Measurements from ENCODE around the gene HOMER1.
"Not testable (repeated sequence)": the region's sequence is repeated elsewhere in the genome, so short reads cannot be mapped to it uniquely, and the experiment has no call there.

HOMER1 gene

GRCh38 chr5:79517601-79518000 lies 3.7 kb upstream of the HOMER1 start:
- DNase-seq (ENCODE audit: low read depth in 1 of 2, low spot score in 1 of 2): no peak

GRCh38 chr5:79516986-79517385 lies 3.1 kb upstream of the HOMER1 start:
- DNase-seq (ENCODE audit: low read depth in 1 of 2, low spot score in 1 of 2): no peak

- not testable (repeated sequence) for DNase-seq (ENCODE audit: low read depth in 1 of 2, low spot score in 1 of 2)
Measured at GRCh38 chr5:79516331-79516730, 2.4 kb upstream of the HOMER1 start.

- peak; percentile 70 to 80 for DNase-seq (ENCODE audit: low read depth in 1 of 2, low spot score in 1 of 2)
Measured at GRCh38 chr5:79514391-79515105, 614 bp upstream of the HOMER1 start.

GRCh38 chr5:79513308-79513703 lies 628 bp downstream of the HOMER1 start:
- DNase-seq (ENCODE audit: low read depth in 1 of 2, low spot score in 1 of 2): no peak

GRCh38 chr5:79512471-79513307 lies 1.2 kb downstream of the HOMER1 start:
- DNase-seq (ENCODE audit: low read depth in 1 of 2, low spot score in 1 of 2): no peak

- DNase-seq (ENCODE audit: low read depth in 1 of 2, low spot score in 1 of 2): no peak
Measured at GRCh38 chr5:79512049-79512448, 1.9 kb downstream of the HOMER1 start.

GRCh38 chr5:79510638-79511037 lies 3.3 kb downstream of the HOMER1 start:
- no peak for DNase-seq (ENCODE audit: low read depth in 1 of 2, low spot score in 1 of 2)

GRCh38 chr5:79509244-79509885 lies 4.6 kb downstream of the HOMER1 start:
- DNase-seq (ENCODE audit: low read depth in 1 of 2, low spot score in 1 of 2): no peak

- DNase-seq (ENCODE audit: low read depth in 1 of 2, low spot score in 1 of 2): no peak
Measured at GRCh38 chr5:79508794-79509193, 5.1 kb downstream of the HOMER1 start.

- DNase-seq (ENCODE audit: low read depth in 1 of 2, low spot score in 1 of 2): no peak
Measured at GRCh38 chr5:79508354-79508753, 5.6 kb downstream of the HOMER1 start.

- DNase-seq (ENCODE audit: low read depth in 1 of 2, low spot score in 1 of 2): no peak
Measured at GRCh38 chr5:79507251-79508205, 6.4 kb downstream of the HOMER1 start.

GRCh38 chr5:79505138-79505537 lies 8.8 kb downstream of the HOMER1 start:
- no peak for DNase-seq (ENCODE audit: low read depth in 1 of 2, low spot score in 1 of 2)

- no peak for DNase-seq (ENCODE audit: low read depth in 1 of 2, low spot score in 1 of 2)
Measured at GRCh38 chr5:79503794-79504495, 10.0 kb downstream of the HOMER1 start.

- DNase-seq (ENCODE audit: low read depth in 1 of 2, low spot score in 1 of 2): no peak
Measured at GRCh38 chr5:79499640-79500273, 14.2 kb downstream of the HOMER1 start.

- DNase-seq (ENCODE audit: low read depth in 1 of 2, low spot score in 1 of 2): no peak
Measured at GRCh38 chr5:79495311-79495710, 18.6 kb downstream of the HOMER1 start.

- DNase-seq (ENCODE audit: low read depth in 1 of 2, low spot score in 1 of 2): no peak
Measured at GRCh38 chr5:79493596-79494345, 20.2 kb downstream of the HOMER1 start.

- no peak for DNase-seq (ENCODE audit: low read depth in 1 of 2, low spot score in 1 of 2)
Measured at GRCh38 chr5:79491690-79492317, 22.1 kb downstream of the HOMER1 start.

Measured in activated T-helper 1 cell treated with anti-CD3 and anti-CD28 coated beads, Interleukin-2, amount 50 U/mL, for 16 hours (primary cell).